Measurements from ENCODE around the gene KDM5C. TPM values are rescaled to one million over a fixed set of nuclear protein-coding genes. Genes with fewer than 3 reads are reported as not detected.

KDM5C gene
- total RNA-seq, 2 experiments from 2014 or later: 94.3 to 99.4 TPM

GRCh38 chrX:53266914-53267313 lies 41.9 kb upstream of the KDM5C start:
- peaks cover 28% of the 10 kb centered on the region for H3K4me1 Mint-ChIP-seq (ENCODE audit: low read depth)
- CTCF ChIA-PET: no interaction called here
- H3K27me3 Mint-ChIP-seq: no peaks in the 10 kb centered on the region
- no peak overlapping the region for H3K27ac Mint-ChIP-seq
- POLR2A ChIA-PET: no interaction called here
- no peak for DNase-seq
- intact Hi-C loops (cut with micrococcal nuclease): no loop called here
- no peak for ATAC-seq
- TF ChIP-seq CTCF (IDR thresholded peaks at IDR 0.05): no peak
- H3K36me3 Mint-ChIP-seq (ENCODE audit: low read depth): no peaks in the 10 kb centered on the region
- H3K9me3 Mint-ChIP-seq: no peaks in the 10 kb centered on the region
- no peak overlapping the region for H3K4me3 Mint-ChIP-seq

DNA sequence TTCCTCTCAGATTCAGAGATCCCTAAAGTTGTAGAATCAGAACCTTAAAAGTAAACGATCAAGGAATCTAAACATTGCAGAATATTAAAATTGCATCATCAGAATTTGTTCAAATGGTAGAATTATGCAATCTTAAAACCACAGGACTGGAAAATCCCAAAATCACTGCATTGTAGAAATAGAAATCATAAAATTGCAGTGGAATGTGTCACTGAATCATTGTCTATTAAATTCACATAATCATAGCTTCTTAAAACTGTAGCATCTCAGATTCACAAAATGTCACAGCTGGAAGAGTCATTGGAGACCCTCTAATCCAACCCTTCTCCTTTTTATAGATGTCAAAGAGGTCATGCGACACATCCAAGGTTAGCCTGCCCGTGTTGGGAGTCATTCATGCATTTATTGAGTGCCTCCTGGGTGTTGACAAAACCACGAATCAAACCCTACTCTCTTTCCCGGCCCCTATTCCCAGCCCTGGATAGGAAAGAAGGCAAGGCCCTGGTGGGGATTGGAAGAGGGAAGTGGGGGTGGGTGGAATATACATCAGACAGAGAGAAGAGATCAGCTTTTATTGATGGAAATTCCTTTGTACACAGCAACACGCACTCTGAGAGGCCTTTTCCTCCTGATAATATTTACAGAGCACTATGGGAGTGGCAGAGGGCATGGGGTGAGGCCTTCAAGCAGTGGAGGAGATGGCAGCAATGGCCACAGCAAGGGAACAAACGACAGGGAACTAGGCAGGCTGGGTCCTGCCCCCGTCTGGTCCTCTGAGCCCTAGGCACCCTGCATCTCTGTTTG lies 41.0 kb upstream of the KDM5C start:
- intact Hi-C loops (cut with micrococcal nuclease): no loop called here
- CTCF ChIA-PET: interaction anchor here (1.0 to 1.2 kb wide), 2 partner anchors 18 to 48 kb away, joined by 4 read pairs; no protein-coding TSS in a partner anchor
- POLR2A ChIA-PET: no interaction called here
- no peak for TF ChIP-seq CTCF (IDR thresholded peaks at IDR 0.05)
- Mint-ChIP-seq H3K27ac (no peak overlapping the region), H3K4me3 (no peak overlapping the region), H3K4me1 (ENCODE audit: low read depth) (peaks cover 33% of the 10 kb centered on the region), H3K27me3 (no peaks in the 10 kb centered on the region), H3K36me3 (ENCODE audit: low read depth) (no peaks in the 10 kb centered on the region), H3K9me3 (no peaks in the 10 kb centered on the region)
- DNase-seq (no peak), ATAC-seq (no peak)

DNA sequence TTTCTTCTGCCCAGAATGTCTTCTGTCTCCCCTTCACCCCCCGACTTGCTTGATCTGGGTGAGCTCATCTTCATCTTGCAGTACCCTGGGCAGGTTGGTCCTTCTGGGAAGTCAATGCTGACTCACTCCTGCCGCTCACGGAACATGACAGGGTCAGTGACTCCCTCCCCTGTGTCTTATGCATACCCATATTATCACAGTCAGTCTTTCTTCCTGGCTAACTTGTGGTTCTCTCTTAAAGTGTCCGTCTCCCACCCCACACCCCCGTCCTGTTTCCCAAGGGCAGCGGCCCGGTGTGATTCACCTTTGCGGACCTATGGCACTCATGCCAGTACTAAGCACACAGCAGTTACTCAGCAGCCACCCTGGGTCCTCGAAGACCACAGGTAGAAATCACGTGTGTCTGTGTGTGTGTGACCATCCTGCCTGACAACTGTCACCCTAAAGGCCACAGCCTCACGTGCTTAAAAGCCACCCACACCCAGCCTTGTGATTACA lies 38.6 kb upstream of the KDM5C start:
- H3K9me3 Mint-ChIP-seq: no peaks in the 10 kb centered on the region
- H3K27me3 Mint-ChIP-seq: no peaks in the 10 kb centered on the region
- CTCF ChIA-PET: interaction anchor here (1.4 to 1.8 kb wide), 2 partner anchors 20 to 182 kb away, joined by 4 to 9 read pairs; no protein-coding TSS in a partner anchor
- H3K36me3 Mint-ChIP-seq (ENCODE audit: low read depth): no peaks in the 10 kb centered on the region
- peak; percentile 82 for DNase-seq
- POLR2A ChIA-PET: no interaction called here
- H3K4me1 Mint-ChIP-seq (ENCODE audit: low read depth): peaks cover 33% of the 10 kb centered on the region
- peak overlapping the region; percentile 35 for H3K27ac Mint-ChIP-seq
- TF ChIP-seq CTCF (IDR thresholded peaks at IDR 0.05): no peak
- ATAC-seq: peak; percentile 86
- H3K4me3 Mint-ChIP-seq: no peak overlapping the region
- intact Hi-C loops (cut with micrococcal nuclease): no loop called here

DNA sequence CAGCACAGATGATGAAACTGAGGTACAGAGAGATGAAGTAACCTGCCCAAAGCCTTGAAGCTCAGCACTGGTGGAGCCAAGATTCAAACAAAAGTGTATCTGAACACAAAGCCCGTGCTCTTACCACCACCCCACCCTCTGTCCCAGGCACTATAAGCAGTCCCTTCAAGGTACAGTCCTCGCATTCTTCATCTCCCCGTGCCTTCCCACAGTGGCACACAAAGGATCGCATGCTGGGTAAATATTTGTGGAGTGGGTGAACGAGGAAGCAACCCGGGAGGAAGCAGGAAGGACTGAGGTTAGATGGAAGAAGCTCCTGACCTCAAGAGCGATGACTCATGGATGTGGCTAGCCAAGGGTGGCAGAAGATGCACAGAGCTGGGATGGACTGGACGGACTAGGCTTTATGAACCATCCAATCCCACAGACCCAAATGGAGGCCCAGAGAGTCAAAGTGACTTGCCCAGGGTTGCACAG lies 37.9 kb upstream of the KDM5C start:
- DNase-seq (peak; percentile 34), ATAC-seq (peak; percentile 45)
- H3K27me3 Mint-ChIP-seq: no peaks in the 10 kb centered on the region
- intact Hi-C loops (cut with micrococcal nuclease): no loop called here
- H3K36me3 Mint-ChIP-seq (ENCODE audit: low read depth): no peaks in the 10 kb centered on the region
- CTCF ChIA-PET: interaction anchor here (1.0 to 1.8 kb wide), 3 partner anchors 21 to 183 kb away, joined by 3 to 9 read pairs (median 4); no protein-coding TSS in a partner anchor
- no peak overlapping the region for H3K27ac Mint-ChIP-seq
- no peak for TF ChIP-seq CTCF (IDR thresholded peaks at IDR 0.05)
- H3K4me1 Mint-ChIP-seq (ENCODE audit: low read depth): peaks cover 33% of the 10 kb centered on the region
- POLR2A ChIA-PET: no interaction called here
- H3K4me3 Mint-ChIP-seq: no peak overlapping the region
- no peaks in the 10 kb centered on the region for H3K9me3 Mint-ChIP-seq
